DND-41 (cell line): ENCODE results near the gene OR5J2.

Source experiments
- EZH2 ChIP-seq: IDR thresholded peaks from 3 replicates; pipeline ENCODE4 v1.6.1; 2012; ENCODE audit warnings: borderline replicate concordance, low read depth, mild to moderate bottlenecking, moderate library complexity, low read length, inconsistent platforms; ENCODE audit not compliant: severe bottlenecking
- TF ChIP-seq, protein P1 (sequence below): IDR thresholded peaks from 2 replicates; pipeline ENCODE4 v1.5.1; 2012; ENCODE audit warnings: borderline replicate concordance, low read length, moderate library complexity, mild to moderate bottlenecking; ENCODE audit not compliant: poor library complexity, severe bottlenecking; ENCODE audit errors: extremely low read depth

DNA sequence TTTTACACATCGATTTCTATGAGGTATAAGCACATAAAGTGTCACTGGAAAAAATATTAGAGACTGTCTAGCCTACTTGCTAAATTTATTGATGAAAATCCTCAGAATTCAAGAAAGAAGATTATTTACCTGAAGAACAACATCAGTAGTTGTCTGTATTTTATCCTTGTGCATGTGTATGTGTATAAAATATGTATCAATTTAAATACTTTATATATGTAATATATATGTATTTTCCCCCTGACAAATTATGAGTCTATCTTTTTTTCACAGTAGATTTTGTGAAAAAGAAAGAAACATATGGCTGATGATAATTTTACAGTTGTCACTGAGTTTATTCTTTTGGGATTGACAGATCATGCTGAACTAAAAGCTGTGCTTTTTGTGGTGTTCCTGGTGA lies at the start of gene OR5J2:
- TF ChIP-seq, protein P1, sequence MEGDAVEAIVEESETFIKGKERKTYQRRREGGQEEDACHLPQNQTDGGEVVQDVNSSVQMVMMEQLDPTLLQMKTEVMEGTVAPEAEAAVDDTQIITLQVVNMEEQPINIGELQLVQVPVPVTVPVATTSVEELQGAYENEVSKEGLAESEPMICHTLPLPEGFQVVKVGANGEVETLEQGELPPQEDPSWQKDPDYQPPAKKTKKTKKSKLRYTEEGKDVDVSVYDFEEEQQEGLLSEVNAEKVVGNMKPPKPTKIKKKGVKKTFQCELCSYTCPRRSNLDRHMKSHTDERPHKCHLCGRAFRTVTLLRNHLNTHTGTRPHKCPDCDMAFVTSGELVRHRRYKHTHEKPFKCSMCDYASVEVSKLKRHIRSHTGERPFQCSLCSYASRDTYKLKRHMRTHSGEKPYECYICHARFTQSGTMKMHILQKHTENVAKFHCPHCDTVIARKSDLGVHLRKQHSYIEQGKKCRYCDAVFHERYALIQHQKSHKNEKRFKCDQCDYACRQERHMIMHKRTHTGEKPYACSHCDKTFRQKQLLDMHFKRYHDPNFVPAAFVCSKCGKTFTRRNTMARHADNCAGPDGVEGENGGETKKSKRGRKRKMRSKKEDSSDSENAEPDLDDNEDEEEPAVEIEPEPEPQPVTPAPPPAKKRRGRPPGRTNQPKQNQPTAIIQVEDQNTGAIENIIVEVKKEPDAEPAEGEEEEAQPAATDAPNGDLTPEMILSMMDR = no peak
- TF ChIP-seq EZH2 = no peak
